ENCODE measurements around the gene WDR86.

- TF ChIP-seq CTCF (IDR thresholded peaks at IDR 0.05): no peak
- TF ChIP-seq GABPB1 (CRISPR knock-in tag; IDR thresholded peaks at IDR 0.05): no peak
- no peak for TF ChIP-seq MAX (CRISPR knock-in tag; IDR thresholded peaks at IDR 0.05)
Measured at GRCh38 chr7:151410405-151411390, 860 bp upstream of the WDR86 start.
